ENCODE measurements around the gene SRRT. TPM values are rescaled to one million over a fixed set of nuclear protein-coding genes. Genes with fewer than 3 reads are reported as not detected.

Gene SRRT
- total RNA-seq, 2 donors from 2014 or later = 114 to 204 TPM

DNA sequence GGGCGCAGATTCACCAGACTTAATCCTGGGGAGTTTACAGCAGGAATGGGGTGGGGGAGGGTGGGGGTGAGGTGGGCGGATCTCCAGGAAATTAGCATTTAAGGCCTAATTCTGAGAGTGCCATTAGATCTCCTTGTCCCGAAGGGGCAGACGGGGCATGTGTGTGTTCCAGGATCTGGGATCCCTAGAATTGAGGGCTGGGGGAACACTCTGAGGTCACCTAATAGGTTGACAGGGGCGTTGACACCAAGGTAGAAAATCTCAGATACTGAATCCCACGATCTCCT lies 38.1 kb upstream of the SRRT start:
- H3K4me3 ChIP-seq = peak overlapping the region; percentile 37
- intact Hi-C loops (cut with DNase I) = no loop called here
- no peaks in the 10 kb centered on the region for H3K9me3 ChIP-seq
- H3K9ac ChIP-seq (ENCODE audit: low read depth in 2 of 2, low read length in 2 of 2) = peak overlapping the region; percentile 74 to 81
- H3K27me3 ChIP-seq = no peaks in the 10 kb centered on the region
- H3K4me1 ChIP-seq = peaks cover 3% of the 10 kb centered on the region
- TF ChIP-seq, protein P1, sequence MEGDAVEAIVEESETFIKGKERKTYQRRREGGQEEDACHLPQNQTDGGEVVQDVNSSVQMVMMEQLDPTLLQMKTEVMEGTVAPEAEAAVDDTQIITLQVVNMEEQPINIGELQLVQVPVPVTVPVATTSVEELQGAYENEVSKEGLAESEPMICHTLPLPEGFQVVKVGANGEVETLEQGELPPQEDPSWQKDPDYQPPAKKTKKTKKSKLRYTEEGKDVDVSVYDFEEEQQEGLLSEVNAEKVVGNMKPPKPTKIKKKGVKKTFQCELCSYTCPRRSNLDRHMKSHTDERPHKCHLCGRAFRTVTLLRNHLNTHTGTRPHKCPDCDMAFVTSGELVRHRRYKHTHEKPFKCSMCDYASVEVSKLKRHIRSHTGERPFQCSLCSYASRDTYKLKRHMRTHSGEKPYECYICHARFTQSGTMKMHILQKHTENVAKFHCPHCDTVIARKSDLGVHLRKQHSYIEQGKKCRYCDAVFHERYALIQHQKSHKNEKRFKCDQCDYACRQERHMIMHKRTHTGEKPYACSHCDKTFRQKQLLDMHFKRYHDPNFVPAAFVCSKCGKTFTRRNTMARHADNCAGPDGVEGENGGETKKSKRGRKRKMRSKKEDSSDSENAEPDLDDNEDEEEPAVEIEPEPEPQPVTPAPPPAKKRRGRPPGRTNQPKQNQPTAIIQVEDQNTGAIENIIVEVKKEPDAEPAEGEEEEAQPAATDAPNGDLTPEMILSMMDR (IDR thresholded peaks at IDR 0.05) = no peak
- peak overlapping the region; percentile 73 for H3K27ac ChIP-seq
- H3K36me3 ChIP-seq = no peaks in the 10 kb centered on the region
- DNase-seq = no peak

DNA sequence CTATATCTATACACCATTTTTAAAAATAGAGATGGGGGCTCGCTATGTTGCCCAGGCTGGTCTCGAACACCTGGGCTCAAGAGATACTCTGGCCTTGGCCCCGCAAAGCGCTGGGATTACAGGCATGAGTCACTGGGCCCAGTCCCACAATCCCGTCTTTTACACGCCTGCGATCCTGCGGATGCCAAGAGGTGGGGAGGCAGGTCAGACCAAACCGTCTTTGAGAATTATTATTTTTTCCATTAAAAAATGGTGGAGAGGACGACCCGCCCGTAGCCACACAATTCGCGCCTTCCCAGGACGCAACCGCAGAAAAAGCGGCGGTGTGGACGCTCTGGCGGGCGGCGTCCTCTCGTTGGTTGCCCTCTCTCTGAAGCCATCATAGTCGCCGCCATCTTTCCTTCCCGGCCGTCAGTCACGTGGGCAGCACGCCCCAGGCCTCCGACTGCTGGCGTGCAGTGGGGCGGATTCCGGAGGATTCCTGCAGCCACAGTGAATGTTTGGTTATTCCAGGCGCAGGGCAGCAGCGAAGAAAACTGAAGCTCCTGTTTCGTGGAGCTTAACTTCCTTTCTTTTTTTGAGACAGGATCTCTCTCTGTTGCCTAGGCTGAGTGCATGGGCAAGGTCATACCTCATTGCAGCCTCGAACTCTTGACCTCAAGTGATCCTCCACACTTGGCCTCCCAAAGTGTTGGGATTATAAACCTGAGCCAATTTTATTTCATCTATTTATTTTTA lies 37.6 kb upstream of the SRRT start:
- H3K36me3 ChIP-seq = no peaks in the 10 kb centered on the region
- TF ChIP-seq, protein P1 (IDR thresholded peaks at IDR 0.05) = no peak

DNA sequence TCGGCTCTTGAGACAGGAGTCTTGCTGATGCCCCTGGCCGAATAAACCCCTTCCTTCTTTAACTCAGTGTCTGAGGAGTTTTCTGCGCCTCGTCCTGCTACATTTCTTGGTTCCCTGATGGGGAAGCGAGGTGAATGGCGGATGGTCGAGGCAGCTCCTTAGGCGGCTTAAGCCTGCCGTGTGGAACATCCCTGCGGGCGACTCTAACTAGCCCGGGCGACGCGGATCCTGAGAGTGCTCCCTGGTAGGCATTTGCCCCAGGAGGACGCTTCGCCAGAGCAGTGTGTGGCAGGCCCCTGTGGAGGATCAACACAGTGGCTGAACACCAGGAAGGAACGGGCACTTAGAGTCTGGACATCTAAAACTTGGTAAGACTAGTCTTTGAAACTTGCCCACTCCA lies 35.5 kb upstream of the SRRT start:
- intact Hi-C loops (cut with DNase I) = no loop called here
- DNase-seq = no peak
- H3K9ac ChIP-seq (ENCODE audit: low read depth in 2 of 2, low read length in 2 of 2) = no peak overlapping the region

More for the DNA sequence above, 37.6 kb upstream of the SRRT start:
- intact Hi-C loops (cut with DNase I) = no loop called here
- Histone ChIP-seq H3K27me3 (no peaks in the 10 kb centered on the region), H3K4me3 (peak overlapping the region; percentile 37), H3K9me3 (no peaks in the 10 kb centered on the region), H3K9ac (ENCODE audit: low read depth in 2 of 2, low read length in 2 of 2) (peak overlapping the region; percentile 71 to 81), H3K27ac (peak overlapping the region; percentile 73), H3K4me1 (peaks cover 3% of the 10 kb centered on the region)
- DNase-seq = peak; percentile 91

DNA sequence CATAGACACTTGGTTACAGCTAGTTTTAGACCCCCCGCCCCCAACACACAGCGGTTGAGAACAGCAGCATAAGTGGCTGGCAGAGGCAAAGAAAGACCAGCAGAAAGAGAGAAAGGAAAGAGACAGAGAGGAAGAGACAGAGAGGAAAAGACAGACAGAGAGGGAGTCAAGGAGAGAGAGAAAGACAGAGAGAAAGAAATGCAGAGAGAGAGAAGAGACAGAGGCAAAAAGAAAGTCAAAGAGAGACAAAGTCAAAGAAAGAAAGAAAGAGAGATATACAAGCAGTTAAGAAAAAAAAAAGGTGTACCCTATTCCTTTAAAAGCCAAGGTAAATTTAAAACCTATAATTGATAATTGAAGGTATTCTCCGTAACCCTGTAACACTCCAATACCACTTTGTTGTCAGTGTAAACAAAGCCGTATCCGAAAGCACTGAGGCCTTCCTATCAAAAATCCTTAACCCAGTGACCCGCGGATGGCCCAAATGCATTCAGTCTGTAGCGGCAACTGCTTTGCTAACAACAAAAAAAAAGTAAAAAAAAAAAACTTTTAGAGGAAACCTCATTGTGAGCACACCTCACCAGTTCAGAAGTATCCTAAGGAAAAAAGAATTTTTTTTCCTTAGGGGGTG lies 34.3 kb upstream of the SRRT start:
- no peaks in the 10 kb centered on the region for H3K36me3 ChIP-seq
- no peak overlapping the region for H3K4me3 ChIP-seq
- no peak for DNase-seq
- intact Hi-C loops (cut with DNase I) = no loop called here
- TF ChIP-seq, protein P1 (IDR thresholded peaks at IDR 0.05) = no peak
- H3K27me3 ChIP-seq = no peaks in the 10 kb centered on the region
- no peak overlapping the region for H3K9ac ChIP-seq (ENCODE audit: low read depth in 2 of 2, low read length in 2 of 2)
- no peaks in the 10 kb centered on the region for H3K9me3 ChIP-seq
- H3K4me1 ChIP-seq = peaks cover 3% of the 10 kb centered on the region
- H3K27ac ChIP-seq = no peak overlapping the region

More for the DNA sequence above, 35.5 kb upstream of the SRRT start:
- Histone ChIP-seq H3K27ac (no peak overlapping the region), H3K4me3 (no peak overlapping the region), H3K9me3 (no peaks in the 10 kb centered on the region), H3K4me1 (peaks cover 3% of the 10 kb centered on the region), H3K36me3 (no peaks in the 10 kb centered on the region), H3K27me3 (no peaks in the 10 kb centered on the region)
- TF ChIP-seq, protein P1 (IDR thresholded peaks at IDR 0.05) = no peak

DNA sequence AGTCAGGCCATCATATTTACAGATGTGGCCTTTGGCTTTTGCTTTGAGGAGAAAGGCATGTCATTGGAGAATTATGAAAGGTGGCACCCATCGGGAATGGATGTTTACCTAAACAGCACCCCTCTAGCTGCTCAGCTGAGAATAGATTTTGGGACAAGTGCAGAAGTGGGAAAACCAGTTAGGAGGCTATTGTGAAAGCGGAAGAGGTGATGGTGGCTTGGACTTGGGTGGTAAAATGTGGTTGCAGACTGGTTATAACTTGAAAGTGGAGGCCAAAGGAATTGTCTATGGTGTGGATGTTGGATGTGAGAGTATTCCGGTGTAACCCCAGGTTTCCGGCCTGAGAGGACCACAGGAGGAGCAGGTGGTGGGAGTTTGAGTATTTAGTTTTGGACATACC lies 27.5 kb upstream of the SRRT start:
- Histone ChIP-seq H3K4me1 (no peaks in the 10 kb centered on the region), H3K9ac (ENCODE audit: low read depth in 2 of 2, low read length in 2 of 2) (no peak overlapping the region), H3K4me3 (no peak overlapping the region), H3K27me3 (no peaks in the 10 kb centered on the region), H3K9me3 (no peaks in the 10 kb centered on the region), H3K27ac (no peak overlapping the region), H3K36me3 (no peaks in the 10 kb centered on the region)
- DNase-seq = no peak
- TF ChIP-seq, protein P1 (IDR thresholded peaks at IDR 0.05) = no peak
- intact Hi-C loops (cut with DNase I) = no loop called here
